CD4-positive, alpha-beta T cell treated with Interleukin-15 for 4 hours (primary cell): ENCODE measurements around the gene DVL1.
"Not testable (repeated sequence)": the region's sequence is repeated elsewhere in the genome, so short reads cannot be mapped to it uniquely, and the experiment has no call there.

Source experiments
- DNase-seq: peaks from one replicate; pipeline ENCODE4 v3.0.0-alpha.2; 2020; ENCODE audit warnings: low spot score

DVL1 gene

GRCh38 chr1:1324524-1325287, 24.5 kb downstream of the DVL1 start, which contains the start of the genes CPTP and INTS11:
CPTP (plus strand) TSS chr1:1324802; CDS start chr1:1326911, 2,109 bp downstream.
INTS11 (minus strand) TSS chr1:1324660; CDS start chr1:1324608, 52 bp downstream.
- peak; percentile 95 for DNase-seq

GRCh38 chr1:1324084-1324523, 25.1 kb downstream of the DVL1 start:
- no peak for DNase-seq

- no peak for DNase-seq
Measured at GRCh38 chr1:1322952-1323351, 26.3 kb downstream of the DVL1 start.

- DNase-seq = no peak
Measured at GRCh38 chr1:1322418-1322817, 26.8 kb downstream of the DVL1 start.

GRCh38 chr1:1321477-1321876, 27.7 kb downstream of the DVL1 start:
- no peak for DNase-seq

GRCh38 chr1:1320666-1321448, 28.4 kb downstream of the DVL1 start:
- DNase-seq = no peak

- no peak for DNase-seq
Measured at GRCh38 chr1:1319646-1319941, 29.6 kb downstream of the DVL1 start.

GRCh38 chr1:1318777-1319645, 30.2 kb downstream of the DVL1 start:
- no peak for DNase-seq

- no peak for DNase-seq
Measured at GRCh38 chr1:1318131-1318652, 31.0 kb downstream of the DVL1 start.

- DNase-seq = no peak
Measured at GRCh38 chr1:1317420-1317819, 31.8 kb downstream of the DVL1 start.

- DNase-seq = not testable (repeated sequence)
Measured at GRCh38 chr1:1316199-1316598, 33.0 kb downstream of the DVL1 start.

GRCh38 chr1:1315435-1315954, 33.7 kb downstream of the DVL1 start:
- DNase-seq = no peak

- DNase-seq = no peak
Measured at GRCh38 chr1:1314678-1315335, 34.4 kb downstream of the DVL1 start.

GRCh38 chr1:1314237-1314586, 35.0 kb downstream of the DVL1 start:
- no peak for DNase-seq

GRCh38 chr1:1313500-1314236, 35.5 kb downstream of the DVL1 start:
- DNase-seq = no peak

- no peak for DNase-seq
Measured at GRCh38 chr1:1312450-1313314, 36.5 kb downstream of the DVL1 start.

GRCh38 chr1:1311107-1312104, 37.8 kb downstream of the DVL1 start:
- DNase-seq = no peak

- DNase-seq = no peak
Measured at GRCh38 chr1:1310476-1311053, 38.7 kb downstream of the DVL1 start.
